Fibroblast of upper back skin (primary cell): ENCODE measurements around the gene FOXK2.
"Not testable (repeated sequence)": the region's sequence is repeated elsewhere in the genome, so short reads cannot be mapped to it uniquely, and the experiment has no call there.

Experiments used
- DNase-seq: peaks from one replicate; pipeline ENCODE4 v3.0.0-alpha.2; 2013

Gene FOXK2

DNA sequence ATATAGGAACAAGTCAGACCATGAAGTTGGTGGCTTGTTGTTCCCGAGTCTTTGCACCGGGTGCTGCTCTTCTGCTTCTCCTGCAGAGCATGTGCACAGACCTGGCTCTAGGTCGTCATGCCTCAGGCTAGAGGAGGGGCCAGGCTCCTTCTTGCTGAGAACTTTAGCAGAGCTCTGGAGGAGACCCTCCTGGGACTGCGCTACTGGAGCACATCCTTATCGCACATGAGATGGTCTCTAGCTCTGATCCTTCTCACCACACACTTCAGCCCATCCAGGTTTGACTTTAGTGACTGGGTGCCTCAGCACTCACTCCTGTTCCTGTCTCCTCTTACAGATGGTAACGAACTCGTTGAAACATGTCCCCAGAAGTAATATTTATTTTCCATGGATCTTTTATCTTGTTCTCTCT lies 14.9 kb downstream of the FOXK2 start:
- no peak for DNase-seq

DNA sequence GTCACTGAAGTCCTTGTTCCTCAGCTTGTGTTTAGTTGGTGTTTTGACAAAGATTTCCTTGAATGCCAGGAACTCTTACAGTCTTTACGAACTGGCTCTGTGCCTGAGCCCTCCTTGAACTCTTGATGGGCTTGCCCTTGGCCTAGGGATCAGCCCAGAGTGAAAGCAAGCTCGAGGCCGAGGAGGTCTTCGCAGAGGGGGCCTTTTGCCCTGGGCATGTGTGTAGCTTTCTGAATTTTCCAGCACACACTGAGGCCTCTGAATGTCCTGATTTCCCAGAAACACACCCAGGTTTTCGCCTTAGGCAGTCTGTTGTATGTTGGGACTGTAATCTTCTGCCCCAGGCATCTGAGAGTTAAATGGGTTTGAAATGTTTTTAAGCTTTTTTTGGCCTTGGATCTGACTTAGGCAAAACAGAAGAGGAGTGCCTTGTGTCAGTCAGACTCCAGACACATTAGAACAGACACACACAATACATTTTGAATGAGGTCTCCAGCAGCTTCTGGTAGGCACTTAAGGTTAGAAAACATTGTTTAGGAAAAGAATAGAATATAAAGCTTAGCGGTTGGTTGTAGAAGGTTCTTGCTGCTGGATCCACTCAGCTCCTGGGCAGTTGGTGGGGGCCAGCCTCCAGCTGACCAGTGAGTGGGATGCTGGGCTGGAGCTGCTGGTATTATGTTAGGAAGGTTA lies 17.1 kb downstream of the FOXK2 start:
- DNase-seq = no peak

DNA sequence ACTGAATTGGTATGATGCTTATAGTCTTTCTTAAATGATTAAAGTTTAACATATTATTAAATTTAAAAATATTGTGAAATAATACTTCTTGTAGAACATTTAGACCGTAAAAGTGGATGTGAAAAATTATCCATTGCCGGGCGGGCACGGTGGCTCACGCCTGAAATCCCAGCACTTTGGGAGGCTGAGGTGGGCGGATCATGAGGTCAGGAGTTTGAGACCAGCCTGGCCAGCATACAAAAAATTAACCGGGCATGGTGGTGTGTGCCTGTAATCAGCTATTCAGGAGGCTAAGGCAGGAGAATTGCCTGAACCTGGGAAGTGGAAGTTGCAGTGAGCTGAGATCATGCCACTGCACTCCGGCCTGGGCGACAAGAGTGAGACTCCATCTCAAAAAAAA lies 17.7 kb downstream of the FOXK2 start:
- DNase-seq = not testable (repeated sequence)

DNA sequence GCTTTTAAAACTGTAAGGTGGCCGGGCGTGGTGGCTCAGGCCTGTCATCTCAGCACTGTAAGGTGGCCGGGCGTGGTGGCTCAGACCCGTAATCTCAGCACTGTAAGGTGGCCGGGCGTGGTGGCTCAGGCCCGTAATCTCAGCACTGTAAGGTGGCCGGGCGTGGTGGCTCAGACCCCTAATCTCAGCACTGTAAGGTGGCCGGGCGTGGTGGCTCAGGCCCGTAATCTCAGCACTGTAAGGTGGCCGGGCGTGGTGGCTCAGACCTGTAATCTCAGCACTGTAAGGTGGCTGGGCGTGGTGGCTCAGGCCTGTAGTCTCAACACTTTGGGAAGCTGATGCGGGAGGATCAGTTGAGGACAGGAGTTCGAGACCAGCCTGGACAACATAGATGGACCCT lies 19.5 kb downstream of the FOXK2 start:
- not testable (repeated sequence) for DNase-seq

- DNase-seq = no peak
Measured at GRCh38 chr17:82542439-82542838, 22.9 kb downstream of the FOXK2 start.

- DNase-seq = no peak
Measured at GRCh38 chr17:82544431-82545070, 25.0 kb downstream of the FOXK2 start.

DNA sequence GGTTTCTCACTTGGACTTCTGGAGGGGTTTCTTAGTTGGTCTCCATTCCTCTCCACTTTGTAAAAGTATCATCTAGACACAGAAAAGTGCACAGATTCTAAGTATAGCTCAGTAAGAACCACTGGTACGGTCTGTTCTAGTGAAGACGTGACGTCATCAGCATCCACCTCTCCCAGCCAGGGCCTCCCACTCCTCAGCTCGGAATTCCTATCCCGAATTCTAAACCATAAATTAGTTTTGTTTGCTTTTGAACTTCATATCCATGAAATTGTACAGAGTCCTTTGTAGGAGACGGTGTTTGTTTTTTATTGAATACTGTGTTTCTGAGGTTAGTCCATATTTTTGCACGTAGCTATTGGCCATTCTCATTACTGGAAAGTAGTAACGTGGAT lies 25.5 kb downstream of the FOXK2 start:
- no peak for DNase-seq

DNA sequence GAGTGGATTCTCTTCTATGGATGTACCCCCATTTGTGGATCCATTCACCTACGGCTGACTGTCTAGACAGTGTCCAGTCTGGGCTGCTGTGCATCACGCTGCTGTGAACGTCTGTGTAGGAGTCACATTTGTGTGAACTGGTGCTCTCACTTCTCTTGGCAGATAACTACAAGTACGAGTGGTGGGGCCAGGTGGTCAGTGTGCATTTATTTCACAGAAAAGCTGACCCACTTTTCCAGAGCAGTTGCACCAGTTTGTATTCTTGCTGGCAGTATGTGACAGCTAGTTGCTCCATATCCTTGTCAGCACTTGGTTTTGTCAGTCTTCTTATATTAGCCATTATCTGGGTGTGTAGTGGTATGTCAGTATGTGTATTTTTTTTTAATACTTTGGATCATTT lies 28.4 kb downstream of the FOXK2 start:
- no peak for DNase-seq

- no peak for DNase-seq
Measured at GRCh38 chr17:82548681-82549303, 29.3 kb downstream of the FOXK2 start.

GRCh38 chr17:82551779-82552457 lies 32.4 kb downstream of the FOXK2 start:
- peak; percentile 53 for DNase-seq

DNA sequence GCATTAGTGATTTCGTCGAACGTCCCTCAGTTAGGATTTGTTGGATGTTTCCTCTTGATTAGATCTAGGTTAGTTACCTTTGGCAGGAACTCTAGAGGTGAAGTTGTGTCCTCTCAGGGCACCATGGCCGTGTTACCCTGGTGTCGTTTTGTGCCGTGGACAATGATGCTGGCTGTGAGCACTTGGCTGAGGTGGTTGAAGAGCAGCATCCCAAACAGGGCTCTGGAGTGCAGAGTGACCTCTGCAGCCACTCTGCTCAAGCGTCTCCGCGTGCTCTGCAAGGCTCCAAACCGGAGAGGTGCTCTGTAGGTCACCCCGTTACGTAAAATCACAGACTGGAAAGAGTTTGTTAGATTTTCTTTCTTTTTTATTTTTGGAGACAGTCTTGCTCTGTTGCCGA lies 33.0 kb downstream of the FOXK2 start:
- no peak for DNase-seq

DNA sequence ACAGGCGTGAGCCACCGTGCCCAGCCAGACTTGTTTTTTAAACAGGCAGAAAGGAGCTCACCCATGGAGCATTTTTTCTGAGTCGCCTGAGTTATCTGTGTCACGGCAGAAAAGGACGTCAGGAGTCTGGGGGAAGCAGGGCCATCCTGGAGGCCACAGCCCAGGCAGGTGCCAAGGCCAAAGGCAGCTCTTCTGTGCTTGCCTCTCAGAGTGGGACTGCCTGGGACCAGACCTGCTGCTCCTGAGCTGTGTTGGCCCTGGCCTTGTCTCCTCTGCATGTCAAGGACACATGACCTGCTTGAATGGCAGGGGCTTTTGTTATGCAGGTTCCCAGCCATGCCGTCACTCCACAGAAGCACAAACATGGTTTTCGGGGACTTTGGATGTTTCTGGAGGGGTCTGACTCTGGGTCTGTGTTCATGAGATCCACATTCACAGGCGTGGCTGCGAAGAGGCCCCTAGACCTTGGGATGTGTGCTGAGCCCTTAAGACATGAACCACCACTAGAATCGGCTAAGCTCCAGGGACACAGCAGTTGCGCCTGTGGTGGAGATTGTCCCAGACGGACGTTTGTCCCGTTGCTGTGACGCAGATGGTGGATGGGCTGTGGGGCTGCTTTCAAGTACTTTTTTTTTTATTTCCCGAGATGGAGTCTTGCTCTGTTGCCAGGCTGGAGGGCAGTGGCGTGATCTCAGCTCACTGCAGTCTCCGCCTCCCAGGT lies 33.8 kb downstream of the FOXK2 start:
- no peak for DNase-seq

GRCh38 chr17:82557510-82557909 lies 38.0 kb downstream of the FOXK2 start:
- DNase-seq = not testable (repeated sequence)

DNA sequence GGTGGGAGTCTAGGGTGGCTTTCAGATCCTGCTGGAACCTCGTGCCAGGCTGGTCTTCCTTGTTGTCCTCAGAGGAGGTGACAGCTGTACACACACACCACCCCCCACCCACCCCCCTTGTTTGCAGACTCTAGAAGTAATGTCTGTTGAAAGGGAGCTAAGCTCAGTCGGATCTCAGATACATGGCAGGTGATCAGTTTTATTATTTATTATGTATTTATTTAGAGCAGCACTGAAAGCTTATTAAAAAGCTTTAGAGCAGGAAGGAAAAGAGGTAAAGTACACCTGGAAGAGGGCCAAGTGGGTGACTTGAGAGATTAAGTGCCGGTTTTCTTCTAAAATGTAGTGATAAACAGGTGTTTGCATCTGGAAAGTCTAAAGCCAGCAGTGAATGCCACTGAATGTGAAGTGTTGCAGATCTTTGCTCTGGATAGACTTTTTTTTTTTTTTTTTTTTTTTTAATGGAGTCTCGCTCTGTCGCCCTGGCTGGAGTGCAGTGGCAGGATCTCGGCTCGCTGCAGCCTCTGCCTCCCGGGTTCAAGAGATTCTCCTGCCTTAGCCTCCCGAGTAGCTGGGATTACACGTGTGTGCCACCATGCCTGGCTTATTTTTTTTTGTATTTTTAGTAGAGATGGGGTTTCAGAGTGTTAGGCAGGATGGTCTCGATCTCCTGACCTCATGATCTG lies 40.2 kb downstream of the FOXK2 start:
- DNase-seq = no peak

GRCh38 chr17:82560252-82560642 lies 40.7 kb downstream of the FOXK2 start:
- no peak for DNase-seq

DNA sequence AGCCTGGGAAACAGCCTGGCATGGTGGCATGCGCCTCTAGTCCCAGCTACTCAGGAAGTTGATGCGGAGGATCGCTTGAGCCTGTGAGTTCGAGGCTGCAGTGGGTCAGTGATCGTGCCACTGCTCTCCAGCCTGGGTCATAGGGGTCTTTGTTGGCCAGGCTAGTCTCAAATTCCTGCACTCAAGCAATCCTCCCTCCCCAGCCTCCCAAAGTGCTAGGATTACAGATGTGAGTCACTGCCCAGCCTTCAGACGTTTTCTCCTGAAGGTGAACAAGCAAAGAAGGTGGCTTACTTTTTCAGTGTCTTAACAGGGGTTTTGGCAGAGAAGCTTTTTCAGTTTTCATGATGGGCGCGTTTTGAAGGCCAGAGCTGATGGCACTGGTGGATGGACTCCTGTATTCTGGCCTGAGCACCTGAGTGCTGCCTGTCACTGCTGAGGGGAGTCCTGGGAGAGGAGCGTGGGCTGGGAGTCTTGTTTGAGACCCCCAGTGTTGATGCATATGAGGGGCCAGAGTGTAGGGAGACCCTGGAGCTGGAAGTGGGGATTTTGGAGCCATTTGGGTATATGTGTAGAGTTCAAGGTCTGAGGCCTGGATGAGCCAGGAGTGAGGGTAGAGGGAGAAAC lies 41.4 kb downstream of the FOXK2 start:
- DNase-seq = no peak

GRCh38 chr17:82561429-82562035 lies 42.0 kb downstream of the FOXK2 start:
- DNase-seq = no peak

- DNase-seq = not testable (repeated sequence)
Measured at GRCh38 chr17:82562718-82563220, 43.2 kb downstream of the FOXK2 start.

GRCh38 chr17:82563318-82563717 lies 43.8 kb downstream of the FOXK2 start:
- DNase-seq = no peak

- DNase-seq = not testable (repeated sequence)
Measured at GRCh38 chr17:82563745-82564144, 44.2 kb downstream of the FOXK2 start.

- no peak for DNase-seq
Measured at GRCh38 chr17:82564241-82564640, 44.7 kb downstream of the FOXK2 start.
